ENCODE data around the gene KRT38.
A peak's percentile ranks its signal among the peaks of the same experiment; 100 is the strongest.
"Not testable (repeated sequence)": the region's sequence is repeated elsewhere in the genome, so short reads cannot be mapped to it uniquely, and the experiment has no call there.

Gene KRT38

DNA sequence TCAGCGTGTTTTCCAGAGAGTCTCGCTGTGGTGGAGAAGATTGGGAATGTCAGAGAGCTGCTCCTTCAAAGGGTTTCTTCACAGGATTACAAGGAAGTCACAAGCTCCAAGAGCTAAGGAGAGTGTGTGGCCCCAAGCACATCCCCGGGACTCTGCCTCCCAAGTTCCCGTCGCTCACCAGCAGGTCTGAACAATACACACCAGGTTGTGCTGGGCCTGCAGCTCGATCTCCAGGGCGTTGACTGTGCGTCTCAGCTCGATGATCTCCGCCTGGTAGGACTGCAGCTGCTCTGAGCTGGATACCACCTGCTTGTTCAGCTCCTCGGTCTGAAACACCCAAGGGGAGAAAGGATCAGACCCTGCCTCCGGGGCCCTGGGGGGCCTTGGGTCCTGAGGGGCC is 45.7 kb downstream of the KRT38 start:
- DNase-seq (ENCODE audit: low read depth) = not testable (repeated sequence)

DNA sequence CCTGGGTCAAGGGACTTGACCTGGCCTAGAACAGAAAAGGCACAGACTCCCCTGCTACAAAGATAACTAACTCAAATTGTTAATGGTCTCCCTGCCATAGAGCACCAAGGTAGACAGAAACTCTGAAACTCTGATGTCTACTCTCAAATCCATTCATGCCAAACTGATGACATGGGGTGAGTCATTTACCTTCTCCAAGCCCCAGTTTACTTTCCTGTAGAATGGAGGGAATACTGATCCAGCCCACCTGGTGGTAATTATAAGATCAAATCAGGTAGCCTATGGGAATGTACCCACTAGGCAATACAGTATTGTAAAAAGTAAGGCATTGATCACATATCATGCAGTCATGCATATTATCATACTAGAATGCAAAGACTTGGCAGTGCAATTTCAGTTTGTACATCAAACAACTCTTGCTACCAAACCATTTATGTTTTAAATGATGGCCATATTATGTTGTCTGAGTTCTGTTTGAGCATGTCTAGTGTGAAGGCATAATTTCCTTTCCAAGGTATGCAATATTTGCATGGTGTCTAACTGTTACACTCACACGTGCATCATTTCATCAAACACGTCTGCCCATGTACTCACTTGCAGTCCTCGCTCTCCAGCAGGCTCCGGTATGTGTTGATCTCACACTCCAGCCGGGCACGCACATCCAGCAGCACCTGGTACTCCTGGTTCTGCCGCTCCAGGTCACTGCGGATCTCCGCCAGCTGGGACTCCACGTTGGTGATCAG is 46.4 kb downstream of the KRT38 start:
- DNase-seq (ENCODE audit: low read depth) = no peak

DNA sequence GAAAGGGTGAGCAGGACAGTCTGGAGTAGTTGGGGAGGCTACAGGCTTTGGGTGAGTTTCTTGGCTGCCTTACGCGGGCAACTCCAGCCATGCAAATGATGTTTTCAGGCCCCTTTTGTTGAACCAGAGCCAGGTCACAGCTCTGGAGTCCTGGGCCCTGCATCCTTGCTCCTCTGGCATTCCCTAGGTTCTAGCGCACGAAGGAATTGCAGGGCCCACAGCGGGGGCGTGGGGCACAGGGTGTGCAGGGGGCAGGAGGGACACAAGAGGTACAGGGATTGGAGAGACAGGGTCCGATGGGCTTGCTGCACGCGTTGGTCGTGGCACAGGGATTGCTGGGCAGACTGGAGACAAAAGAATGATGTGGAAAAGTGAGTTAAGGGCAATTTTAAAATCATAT is 47.0 kb downstream of the KRT38 start:
- DNase-seq (ENCODE audit: low read depth) = no peak

DNA sequence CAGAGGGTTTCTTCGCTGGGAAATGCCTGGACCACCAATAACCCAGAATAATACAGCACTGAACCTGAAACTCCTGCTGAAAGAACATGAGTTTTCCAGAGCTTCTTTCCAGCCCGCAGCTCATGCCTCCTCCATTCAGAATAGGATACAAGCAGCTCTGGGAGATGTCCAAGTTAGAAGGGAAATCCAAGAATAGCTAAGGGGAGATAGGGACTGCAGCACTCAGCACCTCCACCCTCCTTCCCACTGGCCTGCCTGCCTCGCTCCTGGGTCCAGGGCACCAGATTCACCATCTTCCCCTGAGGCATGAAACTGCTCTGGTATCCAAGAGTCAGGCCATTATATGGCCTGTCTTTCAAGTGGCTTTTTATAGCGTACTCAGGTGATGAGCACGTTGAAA is 47.5 kb downstream of the KRT38 start:
- DNase-seq (ENCODE audit: low read depth) = no peak

DNA sequence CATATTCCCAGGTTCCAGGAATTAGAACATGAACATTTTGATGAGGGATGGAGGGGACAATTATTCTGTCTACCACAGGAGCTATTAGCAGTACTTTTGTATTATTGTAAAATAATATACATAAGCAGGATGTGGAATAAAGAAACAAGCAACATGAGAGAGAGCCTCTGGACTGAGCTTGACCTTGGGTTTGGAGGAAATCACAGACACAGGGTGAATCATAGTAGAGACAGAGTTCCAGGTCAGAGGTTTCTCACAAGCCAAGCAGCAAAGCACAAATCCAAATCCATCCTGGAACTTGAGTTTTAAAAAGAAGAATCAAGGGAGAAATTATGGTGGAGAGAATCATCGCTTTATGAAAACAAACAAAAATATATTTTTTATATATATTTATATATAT is 48.5 kb downstream of the KRT38 start:
- peak; percentile 75 for DNase-seq (ENCODE audit: low read depth)

DNA sequence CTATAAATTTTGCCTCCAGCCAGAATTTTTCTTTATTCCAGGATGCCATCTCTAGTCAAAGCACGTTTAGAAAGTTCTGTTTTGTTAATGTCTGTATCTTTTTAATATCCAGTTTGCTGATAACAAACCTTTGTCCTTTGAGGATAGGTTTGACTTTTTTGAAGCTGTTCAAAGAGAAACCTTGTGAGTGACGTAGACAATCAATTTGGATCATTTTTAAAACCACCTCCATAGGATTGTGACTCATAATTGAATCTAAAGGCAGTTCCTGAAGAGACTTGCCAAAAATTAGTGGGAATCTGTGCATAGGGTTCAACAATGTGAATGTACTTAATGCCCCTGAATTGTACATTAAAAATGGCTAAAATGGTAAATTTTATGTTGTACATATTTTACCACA is 49.2 kb downstream of the KRT38 start:
- DNase-seq (ENCODE audit: low read depth) = no peak

DNA sequence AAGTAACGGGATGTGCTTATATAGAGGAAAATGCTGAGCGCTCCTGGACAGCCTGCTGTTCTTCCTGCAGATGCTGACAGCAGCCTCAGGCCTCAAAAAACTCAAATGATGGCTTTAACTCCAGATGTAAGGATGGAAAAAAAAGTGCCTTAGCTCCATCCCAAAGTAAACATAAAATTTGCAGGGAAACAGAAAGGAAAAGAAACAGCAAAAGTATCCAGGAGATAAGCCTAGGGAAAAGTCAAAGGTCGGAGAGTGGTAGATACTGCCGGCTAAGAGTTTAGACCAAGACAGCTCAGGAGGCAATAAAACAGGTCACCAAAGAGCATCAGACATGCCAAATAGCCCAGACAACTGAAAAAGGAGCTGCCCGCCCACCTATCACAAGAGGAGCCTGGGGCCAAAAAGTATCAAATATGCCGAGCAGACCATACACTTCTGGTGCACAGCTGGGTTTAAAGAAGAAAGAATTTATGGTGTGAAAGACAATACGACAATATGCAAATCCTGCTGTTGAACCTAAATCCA is 50.3 kb downstream of the KRT38 start:
- no peak for DNase-seq (ENCODE audit: low read depth)

DNA sequence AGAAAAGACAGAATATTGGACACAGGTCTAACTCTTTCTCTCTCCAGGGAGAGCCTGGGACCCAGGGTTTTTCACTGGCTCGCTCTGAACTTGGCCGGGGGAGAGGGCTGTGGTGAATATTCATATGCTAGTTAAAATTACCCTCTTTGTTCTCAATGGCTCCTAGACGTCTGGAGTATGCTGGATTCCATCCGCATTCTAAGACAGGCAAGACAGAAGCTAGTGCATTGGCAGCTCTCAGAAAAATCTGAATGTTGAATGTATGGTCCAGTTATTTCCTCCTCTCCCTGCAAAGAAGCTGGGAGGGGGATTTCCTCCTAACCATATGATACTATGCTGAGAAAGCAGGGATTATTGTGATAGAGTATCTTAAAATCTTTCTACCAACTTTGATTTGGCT is 53.1 kb downstream of the KRT38 start:
- no peak for DNase-seq (ENCODE audit: low read depth)

DNA sequence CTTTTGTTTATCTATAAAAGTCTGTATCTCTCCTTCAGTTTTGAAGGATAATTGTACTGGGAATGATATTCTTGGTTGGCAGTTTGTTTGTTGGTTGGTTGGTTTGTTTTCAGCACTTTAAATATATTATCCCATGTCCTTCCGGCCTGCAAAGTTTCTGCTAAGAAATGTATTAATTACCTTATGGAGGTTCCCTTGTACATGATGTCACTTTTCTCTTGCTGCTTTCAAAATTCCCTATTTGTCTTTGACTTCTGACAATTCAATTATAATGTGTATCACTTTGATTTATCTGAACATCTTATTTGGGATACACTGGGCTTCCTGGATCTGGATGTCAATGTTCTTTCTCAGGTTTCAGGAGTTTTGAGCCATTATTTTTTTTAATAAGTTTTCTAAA is 54.6 kb downstream of the KRT38 start:
- no peak for DNase-seq (ENCODE audit: low read depth)

Measured in EH (cell line).